Activated T-cell treated with anti-CD3 and anti-CD28 coated beads for 1 hour (primary cell): Measurements from ENCODE around the gene TSPEAR.
"Not testable (repeated sequence)": the region's sequence is repeated elsewhere in the genome, so short reads cannot be mapped to it uniquely, and the experiment has no call there.

Source experiments
- DNase-seq: peaks from one replicate; pipeline ENCODE4 v3.0.0-alpha.2; 2020; ENCODE audit warnings: low read depth

TSPEAR gene

DNA sequence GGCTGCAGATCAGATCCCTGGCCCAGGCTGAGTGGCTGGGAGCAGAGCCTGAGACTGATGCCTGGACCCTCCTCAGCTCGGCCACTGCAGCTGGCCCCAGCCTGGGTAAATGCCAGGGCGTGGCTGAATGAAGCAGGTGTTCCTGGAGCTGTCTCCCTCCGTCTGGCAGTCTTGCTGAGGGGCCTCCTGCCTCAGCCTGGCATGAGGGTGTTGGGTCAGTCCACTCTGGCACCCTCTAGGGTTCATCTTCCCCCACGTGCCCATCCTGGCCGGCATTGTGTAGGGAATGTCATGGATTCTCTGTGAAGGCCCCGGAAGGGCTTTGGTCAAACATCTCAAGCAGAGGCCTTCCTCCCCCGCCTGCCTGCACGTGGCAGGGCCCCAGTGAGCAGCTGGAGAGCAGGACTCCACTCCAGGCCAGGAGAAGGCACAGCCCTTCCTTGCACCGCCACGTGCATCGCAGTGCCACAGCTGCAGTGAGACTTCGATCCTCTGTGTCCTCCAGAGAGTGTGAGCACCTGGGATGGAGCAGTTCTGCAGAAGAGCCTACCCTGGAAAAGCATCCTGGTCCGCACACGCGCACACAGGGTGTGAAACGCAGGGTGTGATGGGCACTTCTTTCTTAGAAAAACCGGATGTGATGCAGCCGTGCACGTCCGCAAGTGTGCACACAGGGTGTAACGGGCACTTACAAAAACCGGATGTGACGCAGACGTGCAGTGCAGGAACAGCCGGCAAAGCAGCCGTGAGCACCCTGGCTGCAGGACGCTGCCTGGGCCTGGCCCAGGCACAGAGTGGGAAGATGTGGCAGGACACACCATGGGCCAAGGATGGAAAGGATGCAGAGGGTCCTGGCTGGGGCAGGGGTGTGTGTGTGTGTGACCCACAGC, 142.5 kb downstream of the TSPEAR start:
- DNase-seq = no peak

DNA sequence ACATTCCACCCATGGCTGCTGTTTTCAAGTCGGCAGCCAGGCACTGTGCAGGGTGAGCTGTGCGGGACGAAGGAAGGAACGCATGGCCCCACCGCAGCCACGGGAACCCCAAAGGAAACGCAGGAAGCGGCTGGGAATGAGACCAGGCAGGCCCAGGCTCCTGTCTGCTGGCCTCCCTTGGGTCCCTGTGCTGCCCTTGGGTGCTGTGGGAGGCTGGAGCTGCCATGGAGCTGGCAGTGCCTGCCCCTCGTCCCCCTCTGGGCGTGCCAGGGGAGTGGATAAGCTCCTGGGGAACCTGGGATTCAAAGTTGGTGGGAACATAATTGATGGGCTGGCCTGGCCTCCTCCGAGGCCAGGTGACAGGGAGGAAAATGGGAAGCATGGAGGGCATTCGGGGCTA, 143.1 kb downstream of the TSPEAR start:
- DNase-seq = no peak

DNA sequence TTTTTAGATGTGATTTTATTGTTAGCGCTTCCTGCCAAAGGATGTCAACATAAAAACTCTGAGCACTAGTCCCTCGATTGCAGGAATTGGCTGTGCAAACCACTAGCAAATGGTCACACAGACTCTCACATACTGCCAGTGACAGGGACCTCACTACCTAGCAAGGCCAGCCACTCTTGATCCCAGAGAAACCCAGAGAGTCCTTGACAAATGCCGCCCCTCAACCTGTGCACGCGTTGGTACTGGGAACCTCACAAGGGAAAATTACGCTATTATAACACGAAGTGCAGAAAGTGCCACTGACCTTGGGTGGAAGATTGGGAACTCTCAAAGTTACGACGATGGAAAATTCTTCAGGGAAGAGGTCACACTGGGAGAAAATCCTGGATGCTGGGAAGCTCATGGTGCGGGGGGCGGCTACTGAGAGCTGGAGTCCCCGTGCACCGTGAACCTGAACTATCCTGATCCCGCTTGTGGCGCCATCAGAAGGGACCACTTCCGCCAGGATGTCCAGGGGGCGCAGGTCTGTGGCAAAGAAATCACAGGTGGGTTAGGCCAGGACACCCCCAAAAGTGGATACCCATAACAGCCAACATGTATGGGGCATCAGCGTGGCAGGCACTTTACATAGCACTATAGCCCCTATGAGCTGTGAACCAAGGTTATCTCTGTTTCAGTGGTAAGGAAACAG, 143.7 kb downstream of the TSPEAR start:
- no peak for DNase-seq

DNA sequence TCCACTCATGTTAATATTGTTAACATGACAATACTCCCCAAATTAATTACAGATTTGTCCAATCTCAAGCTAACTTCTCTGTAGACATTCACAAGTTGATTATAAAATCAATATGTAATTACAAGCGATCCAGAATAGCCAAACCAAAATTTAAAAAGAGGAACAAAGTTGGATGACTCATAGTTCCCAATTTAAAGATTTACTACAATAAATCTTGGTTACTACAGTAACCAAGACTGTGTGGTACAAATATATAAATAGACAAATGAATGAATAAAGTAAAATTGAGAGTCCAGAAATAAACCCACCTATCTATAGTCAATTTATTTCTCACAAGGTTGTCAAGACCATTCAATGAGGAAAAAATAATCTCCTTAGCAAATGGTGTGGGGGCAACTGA, 145.0 kb downstream of the TSPEAR start:
- DNase-seq = no peak

DNA sequence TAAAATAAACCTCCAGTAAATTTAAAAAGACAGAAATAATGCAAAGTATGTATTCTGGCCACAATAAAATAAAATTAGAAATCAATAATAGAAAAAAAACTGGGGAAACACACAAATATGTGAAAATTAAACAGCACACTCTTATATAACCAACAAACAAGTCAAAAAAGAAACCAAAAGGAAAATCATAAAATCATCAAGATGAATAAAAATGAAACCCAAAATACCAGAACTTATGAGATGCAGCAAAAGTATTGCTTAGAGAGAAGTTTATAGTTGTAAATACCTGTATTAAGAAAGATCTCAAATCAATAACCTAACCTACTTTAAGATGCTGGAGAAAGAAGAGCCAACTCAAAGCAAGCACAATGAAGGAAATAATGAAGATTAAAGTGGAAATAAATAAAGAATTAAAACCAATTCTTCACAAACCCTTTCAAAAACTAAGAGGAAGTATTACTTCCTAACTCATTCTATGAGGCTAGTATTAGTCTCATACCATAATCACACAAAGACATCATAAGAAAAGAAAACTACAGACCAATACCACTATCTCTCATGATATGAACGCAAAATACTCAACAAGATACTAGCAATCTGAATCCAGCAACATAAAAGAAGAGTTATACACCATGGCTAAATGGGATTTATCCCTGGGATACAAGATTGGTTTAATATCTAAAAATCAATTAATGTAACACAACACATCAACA, 146.3 kb downstream of the TSPEAR start:
- DNase-seq = no peak

DNA sequence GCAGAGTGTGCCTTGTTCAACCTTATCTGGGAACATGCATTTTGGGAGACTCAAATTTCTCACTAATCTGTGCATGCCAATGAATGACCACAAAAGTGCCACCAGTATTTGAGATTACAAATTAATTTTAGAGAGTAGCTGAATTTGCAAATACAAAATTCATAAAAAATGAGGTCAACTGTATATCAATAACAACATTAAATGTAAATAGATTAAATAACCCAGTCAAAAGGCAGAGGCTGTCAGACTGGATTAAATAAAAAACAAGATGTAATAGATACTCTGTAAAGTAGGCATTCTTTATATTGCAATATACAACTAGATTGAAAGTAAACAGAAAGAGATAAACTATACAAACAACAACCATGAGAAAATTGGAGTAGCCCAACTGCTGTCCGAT, 147.3 kb downstream of the TSPEAR start:
- DNase-seq = no peak

DNA sequence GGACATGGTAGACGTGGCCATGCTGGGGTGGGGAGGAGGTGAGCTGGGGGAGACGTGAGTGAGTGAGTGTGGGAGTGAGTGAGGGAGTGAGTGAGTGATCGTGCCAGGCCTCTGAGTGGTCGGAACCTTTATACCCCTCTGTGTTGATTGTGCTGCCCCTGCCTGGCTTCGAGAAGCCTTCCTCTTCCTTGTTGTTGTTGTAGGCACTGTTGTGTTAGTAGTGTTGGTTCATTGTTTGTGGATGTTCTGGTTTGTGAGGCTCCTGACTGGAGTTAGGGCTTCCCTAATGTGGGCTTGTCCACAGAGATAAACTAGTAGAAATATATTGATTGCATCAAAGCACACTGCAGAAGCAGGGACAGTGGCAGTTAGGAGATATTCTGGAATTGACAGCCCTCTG, 152.7 kb downstream of the TSPEAR start, which contains the start of gene KRTAP10-3:
TSS of gene KRTAP10-3 (minus strand) at position 101 of the 400 bp plus-strand sequence. CDS start at position 21, 80 bp downstream.
- DNase-seq = no peak

DNA sequence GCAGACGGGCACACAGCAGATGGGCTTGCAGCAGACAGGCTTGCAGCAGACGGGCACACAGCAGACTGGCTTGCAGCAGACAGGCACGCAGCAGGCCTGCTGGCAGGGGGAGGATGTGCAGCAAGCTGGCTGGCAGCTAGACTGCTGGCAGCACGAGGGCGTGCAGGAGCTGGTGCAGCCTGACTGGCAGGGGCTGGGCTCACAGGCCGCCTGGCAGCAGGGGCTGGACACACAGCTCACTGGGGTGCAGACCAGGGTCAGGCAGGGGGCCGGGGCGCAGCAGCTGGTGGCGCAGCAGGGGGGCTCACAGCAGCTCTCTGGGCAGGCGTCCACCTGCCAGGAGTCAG, 153.1 kb downstream of the TSPEAR start:
- not testable (repeated sequence) for DNase-seq

DNA sequence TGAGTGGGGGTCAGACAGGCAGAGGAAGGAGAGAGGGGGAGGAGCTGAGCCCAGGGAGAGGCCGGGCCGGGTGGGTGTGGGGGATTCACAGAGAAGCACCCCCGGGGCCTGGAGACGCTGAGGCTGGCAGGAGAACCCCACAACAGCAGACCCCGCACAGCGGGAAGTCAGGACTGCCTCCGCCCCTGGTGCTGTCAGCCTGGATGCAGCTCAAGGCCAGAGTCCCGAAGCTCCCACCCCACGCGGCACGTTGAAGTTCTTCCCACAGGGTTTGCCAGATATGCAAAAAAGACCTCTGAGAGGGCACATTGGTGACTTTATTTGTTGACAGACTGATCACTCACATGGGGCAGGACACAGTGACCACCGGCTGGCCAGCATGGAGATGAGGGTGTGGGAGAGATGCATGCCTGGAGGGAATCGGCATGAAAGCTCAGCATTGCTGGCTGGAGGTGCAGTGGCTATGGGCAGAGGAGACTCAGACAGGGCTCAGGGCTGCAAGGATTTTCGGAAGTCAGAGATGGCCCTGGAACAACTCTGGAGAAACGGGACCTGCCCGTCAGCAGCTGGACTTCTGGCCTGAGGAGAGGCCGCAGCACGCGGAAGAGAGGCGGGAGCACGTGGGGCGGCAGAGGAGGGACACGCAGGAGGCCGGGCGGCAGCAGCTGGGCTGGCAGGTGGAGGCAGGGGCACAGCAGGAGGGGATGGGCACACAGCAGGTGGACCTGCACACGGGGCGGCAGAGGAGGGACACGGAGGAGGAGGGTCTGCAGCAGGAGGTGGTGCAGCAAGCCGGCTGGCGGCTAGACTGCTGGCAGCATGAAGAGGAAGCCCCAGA, 153.7 kb downstream of the TSPEAR start:
- no peak for DNase-seq

DNA sequence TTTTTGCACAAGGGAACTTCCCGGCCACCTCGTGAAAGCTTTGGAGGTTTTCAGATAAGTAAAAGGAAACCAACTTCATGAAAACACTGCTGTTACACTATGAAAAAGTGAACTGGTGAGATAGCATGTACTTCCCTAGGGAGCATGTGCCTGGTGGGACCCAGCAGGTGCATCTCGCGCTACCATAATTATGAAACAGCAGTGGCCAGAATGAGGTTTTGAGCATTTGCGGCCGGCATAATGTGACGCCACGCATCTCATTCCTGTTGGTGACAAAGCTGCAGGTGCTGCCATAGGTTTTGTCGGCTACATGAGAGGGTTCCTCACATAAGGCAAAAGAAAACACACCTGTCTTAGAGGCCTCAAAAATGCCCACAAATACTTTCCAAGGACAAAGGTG, 154.5 kb downstream of the TSPEAR start:
- DNase-seq = no peak

DNA sequence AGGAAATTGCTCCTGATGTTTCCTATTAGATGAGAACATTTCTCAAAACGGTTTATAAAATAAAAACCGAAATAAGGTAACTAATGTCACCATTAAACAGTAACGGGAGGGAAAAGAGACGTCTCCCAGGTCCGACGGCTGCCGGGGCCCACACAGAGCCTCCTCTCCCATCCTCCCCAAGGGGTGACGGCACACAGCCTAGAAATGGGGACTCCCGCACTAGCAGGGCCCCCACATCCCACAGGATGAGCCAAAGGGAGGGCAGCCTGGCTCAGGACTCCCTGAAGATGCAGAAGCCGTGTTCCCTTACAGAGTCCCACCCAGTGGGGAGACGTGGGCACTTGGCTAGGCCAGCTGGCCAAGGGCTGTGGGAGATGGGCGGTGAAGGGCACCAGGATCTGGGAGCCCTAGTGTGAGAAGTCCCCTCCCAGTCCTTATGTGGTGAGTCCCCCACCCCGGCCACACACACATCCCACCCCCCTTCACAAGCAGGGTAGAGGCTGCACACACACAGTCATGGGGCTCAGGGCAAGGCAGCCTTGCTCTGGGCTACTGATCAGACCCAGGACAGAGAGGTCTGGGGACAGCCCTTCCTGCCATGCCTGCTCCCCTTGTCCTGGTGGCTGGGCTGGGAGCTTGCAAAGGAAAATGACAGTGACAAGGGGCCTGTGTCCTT, 156.0 kb downstream of the TSPEAR start:
- no peak for DNase-seq

DNA sequence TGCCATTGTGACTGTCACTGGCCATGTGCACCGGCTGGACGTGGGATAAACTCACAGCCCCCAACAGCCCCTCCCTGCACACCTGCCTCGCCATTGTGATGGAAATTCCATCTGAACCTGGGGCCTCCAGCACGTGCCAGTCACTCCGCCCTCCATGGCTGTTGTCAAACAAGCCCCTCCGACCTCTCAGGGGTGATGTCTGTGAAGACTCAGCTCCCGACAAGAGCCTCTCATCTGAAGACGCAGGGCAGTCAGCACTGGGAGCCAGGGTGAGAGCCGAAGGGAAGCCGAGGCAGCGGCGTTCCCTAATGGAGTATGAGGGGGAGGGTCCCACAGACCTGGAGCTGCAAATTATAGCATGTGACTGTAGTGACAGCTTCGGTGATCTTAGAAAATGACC, 158.7 kb downstream of the TSPEAR start:
- DNase-seq = no peak

DNA sequence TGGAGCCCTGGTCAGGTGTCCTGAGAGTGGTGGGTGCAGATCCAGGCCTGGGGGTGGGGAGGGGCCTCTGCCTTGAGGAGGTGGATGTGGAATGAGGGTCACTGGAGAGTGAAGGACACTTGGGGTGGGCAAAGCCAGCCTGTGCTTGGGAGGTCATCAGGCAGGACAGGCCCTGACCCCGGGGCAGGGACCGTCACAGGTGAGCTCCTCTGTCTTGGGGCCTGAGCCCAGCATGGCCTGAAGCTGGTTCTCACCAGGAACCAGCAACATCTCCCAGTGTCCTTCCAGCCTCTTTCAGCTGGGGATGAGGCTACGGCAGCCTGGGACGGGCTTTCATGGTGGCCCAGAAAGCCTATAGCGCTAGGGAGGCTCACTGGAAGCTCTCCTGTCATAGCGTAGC, 159.2 kb downstream of the TSPEAR start:
- no peak for DNase-seq

DNA sequence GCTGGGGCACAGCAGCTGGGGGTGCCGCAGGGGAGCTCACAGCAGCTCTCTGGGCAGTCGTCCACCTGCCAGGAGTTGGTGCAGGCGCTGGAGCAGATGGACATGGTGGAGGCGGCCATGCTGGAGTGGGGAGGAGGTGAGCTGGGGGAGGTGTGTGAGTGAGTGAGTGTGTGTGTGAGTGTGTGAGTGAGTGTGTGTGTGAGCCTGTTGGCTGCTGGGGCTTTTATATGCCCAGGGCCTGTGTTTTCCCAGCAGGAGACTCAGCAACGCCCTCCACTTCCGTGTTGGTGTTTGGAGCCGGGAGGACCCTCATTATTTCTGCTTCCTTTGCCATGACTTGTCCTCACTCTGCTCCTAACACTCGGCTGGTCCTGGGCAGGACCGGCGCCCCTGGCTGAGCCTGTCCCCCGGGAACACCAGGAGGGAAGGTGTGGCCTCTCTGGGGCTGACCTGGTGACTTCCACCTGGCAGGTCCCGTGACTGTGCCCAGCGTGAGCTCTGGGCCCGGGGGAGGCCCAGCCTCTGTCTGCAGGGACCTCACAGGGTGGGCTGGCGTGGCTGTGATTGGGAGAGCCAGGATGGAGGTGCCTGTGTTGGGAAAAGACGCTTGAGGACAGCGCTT, 159.9 kb downstream of the TSPEAR start, which contains the start of gene KRTAP10-2:
TSS of gene KRTAP10-2 (minus strand) at position 166 of the 622 bp plus-strand sequence. CDS start at position 119, 47 bp downstream.
- no peak for DNase-seq

DNA sequence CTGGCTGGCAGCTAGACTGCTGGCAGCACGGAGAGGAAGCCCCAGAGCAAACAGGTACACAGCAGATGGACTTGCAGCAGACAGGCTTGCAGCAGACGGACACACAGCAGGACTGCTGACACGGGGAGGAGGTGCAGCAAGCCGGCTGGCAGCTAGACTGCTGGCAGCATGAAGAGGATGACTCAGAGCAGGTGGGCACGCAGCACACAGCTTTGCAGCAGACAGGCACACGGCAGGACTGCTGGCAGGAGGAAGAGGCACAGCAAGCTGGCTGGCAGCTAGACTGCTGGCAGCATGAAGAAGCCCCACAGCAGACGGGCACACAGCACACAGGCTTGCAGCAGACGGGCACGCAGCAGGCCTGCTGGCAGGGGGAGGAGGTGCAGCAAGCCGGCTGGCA, 160.6 kb downstream of the TSPEAR start:
- DNase-seq = no peak

DNA sequence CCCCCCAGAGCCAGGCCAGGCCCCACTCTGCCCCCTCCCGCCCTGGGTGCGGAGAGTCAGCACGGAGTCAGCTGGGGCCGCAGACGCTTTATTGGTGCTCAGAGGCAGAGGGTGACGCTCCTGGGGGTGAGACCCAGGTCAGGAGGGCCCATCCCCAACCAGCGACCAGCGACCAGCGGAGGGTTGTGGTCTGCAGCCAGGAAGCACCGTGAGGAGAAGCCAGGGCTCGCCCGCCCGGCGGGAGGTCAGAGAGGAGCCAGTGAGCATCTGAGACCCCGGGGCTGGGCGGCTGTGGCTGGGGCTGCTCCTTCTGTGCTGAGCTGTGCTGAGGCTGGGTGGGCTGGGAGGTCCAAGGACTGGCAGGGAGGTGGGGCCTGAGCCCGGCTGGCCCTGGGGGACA, 161.1 kb downstream of the TSPEAR start:
- DNase-seq = not testable (repeated sequence)

DNA sequence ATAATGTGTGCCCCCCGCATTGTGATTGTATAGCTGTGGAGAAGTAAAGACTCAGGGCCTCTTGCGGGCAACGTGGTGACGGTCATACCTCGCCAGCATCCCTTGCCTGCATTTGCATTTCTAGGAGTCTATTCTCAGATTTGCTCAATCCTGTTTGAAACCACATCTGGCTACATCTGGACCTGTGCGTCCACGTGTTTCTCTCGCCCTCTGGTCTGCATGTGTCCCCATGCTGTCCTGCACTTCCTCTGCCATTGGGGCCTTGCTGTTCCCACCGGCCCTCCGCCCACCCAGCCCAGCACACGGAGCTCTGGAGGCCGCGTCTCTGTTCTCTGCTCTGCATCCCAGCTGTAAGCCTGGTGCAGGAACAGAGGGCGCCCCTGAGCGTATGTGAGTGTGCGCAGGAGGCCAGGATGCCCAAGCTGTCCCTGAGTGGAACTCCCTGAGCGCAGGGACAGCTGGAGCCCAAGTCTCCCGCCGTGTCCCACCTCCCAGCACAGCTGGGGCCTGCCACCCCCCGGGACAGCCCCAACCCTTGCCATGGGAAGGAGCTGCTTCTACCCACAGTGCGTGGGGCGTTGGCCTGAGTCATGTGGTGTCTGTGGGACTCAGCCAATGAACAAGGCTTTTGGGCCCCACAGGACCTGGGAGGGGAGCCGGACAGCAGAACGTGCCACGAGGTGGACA, 161.7 kb downstream of the TSPEAR start:
- no peak for DNase-seq

DNA sequence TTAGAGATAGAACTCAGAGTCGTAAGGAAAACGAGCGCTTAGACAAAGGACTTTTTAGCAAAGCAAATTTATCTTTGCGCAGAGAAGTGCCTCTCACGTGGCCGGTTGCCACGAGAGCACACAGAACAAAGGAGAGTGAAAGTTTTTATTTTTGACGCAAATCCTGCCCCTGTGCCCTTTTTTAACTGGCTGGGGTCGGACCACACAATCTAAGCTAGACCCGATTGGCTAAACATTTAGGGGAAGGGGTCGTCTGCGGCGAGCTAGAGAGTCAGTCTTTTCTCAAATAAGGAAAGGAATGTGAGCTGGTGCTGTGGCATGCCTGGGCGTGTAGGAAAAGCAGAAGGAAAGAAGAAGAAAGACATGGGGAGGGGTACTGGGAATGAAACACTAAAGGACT, 162.4 kb downstream of the TSPEAR start:
- no peak for DNase-seq

DNA sequence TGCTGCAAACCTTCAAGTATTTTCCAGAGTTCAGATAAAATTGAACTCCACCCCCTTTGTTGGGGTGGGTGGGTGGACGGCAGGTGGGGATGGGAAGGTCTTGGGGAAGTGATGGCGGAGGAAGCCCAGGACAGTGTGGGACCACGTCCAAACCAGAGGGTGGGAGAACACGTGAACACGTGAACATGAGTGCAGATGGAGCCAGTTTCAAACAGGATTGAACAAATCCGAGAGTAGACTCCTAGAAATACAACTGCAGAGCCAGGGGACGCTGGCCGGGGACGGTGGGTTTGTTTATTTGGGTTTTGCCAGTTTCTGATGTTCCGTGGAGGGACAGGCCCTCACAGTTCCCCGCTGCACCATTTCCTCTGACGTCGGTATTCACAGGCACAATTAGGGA, 163.0 kb downstream of the TSPEAR start:
- no peak for DNase-seq
